HepG2 (cell line): ENCODE data around the gene CCM2L. TPM values are rescaled to one million over a fixed set of nuclear protein-coding genes. Genes with fewer than 3 reads are reported as not detected.

Experiments used
- ATAC-seq: fragments of 200-7000 bp; cut with Tn5 transposase; 3 replicates; pipeline ENCODE4 v1.9.1; 2020; ENCODE audit warnings: mild to moderate bottlenecking, moderate library complexity
- BruUV-seq: library from RNA; stranded (reverse); fragments of 400-500 nt; replicated peaks from 2 replicates; lab custom pipeline; 2021; lab: Mats Ljungman, UMichigan
- CTCF ChIA-PET: fragments of 300-600 bp; formaldehyde crosslinking; extraction: SDS; loops from one replicate; lab custom pipeline; 2021; ENCODE audit warnings: low total read pairs, inconsistent platforms, low intra/inter-chr PET ratio; lab: Yijun Ruan, JAX
- POLR2A ChIA-PET: fragments of 350-600 bp; sonication (Branson Sonifier 250); formaldehyde crosslinking; loops from one replicate; lab custom pipeline; 2020; ENCODE audit warnings: antibody characterized with exemption, inconsistent platforms; lab: Yijun Ruan, JAX
- DNase-seq: peaks from one replicate; pipeline ENCODE4 v3.0.0-alpha.2; 2015; ENCODE audit warnings: low spot score
- FAIRE-seq: peaks from 3 replicates; lab custom pipeline; 2011; peaks lifted over from hg19 to GRCh38; lab: Jason Lieb, UNC
- H2AFZ ChIP-seq: one replicate; pipeline ENCODE4 v1.6.1; 2011; ENCODE audit warnings: low read length, inconsistent platforms
- H3K27ac ChIP-seq: fragments of 300-600 bp; 3 replicates; pipeline ENCODE4 v1.8.0; 2011; ENCODE audit warnings: mixed run types, mild to moderate bottlenecking, mixed read lengths, low read length, inconsistent platforms; ENCODE audit not compliant: insufficient read depth; ENCODE audit errors: extremely low read length
- H3K27me3 ChIP-seq, 2 experiments: fragments of 200-600 bp in 1 of 2; 2 replicates in 1 of 2; 3 replicates in 1 of 2; pipeline versions ENCODE4 v1.6.0 to v1.8.0; 2011; ENCODE audit warnings: low read length in 2 of 2, mild to moderate bottlenecking in 2 of 2, moderate library complexity in 2 of 2, inconsistent platforms in 1 of 2; ENCODE audit not compliant: insufficient read depth in 2 of 2, control insufficient read depth in 1 of 2
- H3K36me3 ChIP-seq, 2 experiments: fragments of 200-600 bp in 1 of 2; replicated peaks in 1 of 2; 2 replicates in 1 of 2; 3 replicates in 1 of 2; pipeline versions ENCODE4 v1.5.1 to v1.8.0; 2011; ENCODE audit warnings: low read length in 2 of 2, inconsistent platforms in 1 of 2; ENCODE audit not compliant: insufficient read depth in 2 of 2, control insufficient read depth in 1 of 2
- H3K4me1 ChIP-seq: 2 replicates; pipeline ENCODE4 v1.5.1; 2012; ENCODE audit warnings: low read length, inconsistent platforms; ENCODE audit not compliant: insufficient read depth
- H3K4me2 ChIP-seq: 2 replicates; pipeline ENCODE4 v1.6.0; 2011; ENCODE audit warnings: low read depth, low read length, inconsistent platforms
- H3K4me3 ChIP-seq, 3 experiments: fragments of 200-600 bp in 1 of 3; sonication (generic), shearing (Covaris generic) in 1 of 3; replicated peaks in 1 of 3; 2 replicates each; pipeline ENCODE4 v1.5.1; 2011 to 2016; ENCODE audit warnings: low read length in 3 of 3, inconsistent platforms in 2 of 3, low read depth in 2 of 3, mild to moderate bottlenecking in 2 of 3, control low read depth in 1 of 3, mixed read lengths in 1 of 3; ENCODE audit not compliant: insufficient read depth in 1 of 3
- H3K79me2 ChIP-seq: one replicate; pipeline ENCODE4 v1.6.1; 2011; ENCODE audit warnings: low read length, inconsistent platforms; ENCODE audit not compliant: insufficient read depth
- H3K9ac ChIP-seq: 2 replicates; pipeline ENCODE4 v1.6.0; 2011; ENCODE audit warnings: mild to moderate bottlenecking, low read depth, low read length, inconsistent platforms; ENCODE audit not compliant: insufficient read depth
- H3K9me3 ChIP-seq: 2 replicates; pipeline ENCODE4 v1.5.1; 2012; ENCODE audit warnings: mild to moderate bottlenecking, low read length
- H4K20me1 ChIP-seq: 2 replicates; pipeline ENCODE4 v1.6.0; 2011; ENCODE audit warnings: inconsistent platforms, mild to moderate bottlenecking, low read length, moderate library complexity; ENCODE audit not compliant: insufficient read depth
- ARID2 ChIP-seq: sonication (generic); formaldehyde crosslinking; IDR thresholded peaks from 2 replicates; pipeline ENCODE4 v1.8.1; 2022; ENCODE audit warnings: mild to moderate bottlenecking, missing genetic modification reagents, borderline replicate concordance
- ELF4 ChIP-seq: sonication (generic); formaldehyde crosslinking; IDR thresholded peaks from 2 replicates; pipeline ENCODE4 v1.5.0; 2020; ENCODE audit warnings: missing genetic modification reagents, mild to moderate bottlenecking, moderate library complexity, borderline replicate concordance
- HIC2 ChIP-seq: sonication (generic); formaldehyde crosslinking; IDR thresholded peaks from 2 replicates; pipeline ENCODE4 v1.9.0; 2022; ENCODE audit warnings: low read depth, missing genetic modification reagents
- ISX ChIP-seq: sonication (generic); formaldehyde crosslinking; conservative IDR thresholded peaks from 2 replicates; pipeline ENCODE4 v1.5.0; 2020; ENCODE audit warnings: missing genetic modification reagents
- MED1 ChIP-seq: sonication (generic); formaldehyde crosslinking; IDR thresholded peaks from 2 replicates; pipeline ENCODE4 v1.4.0; 2020; ENCODE audit warnings: missing genetic modification reagents
- RCOR2 ChIP-seq: IDR thresholded peaks from 2 replicates; pipeline ENCODE4 v1.6.1; 2016; ENCODE audit warnings: missing biosample characterization, missing genetic modification reagents
- RFX1 ChIP-seq: fragments of 450-650 bp; IDR thresholded peaks from 2 replicates; pipeline ENCODE4 v1.6.1; 2017
- SMYD3 ChIP-seq: sonication (generic); formaldehyde crosslinking; IDR thresholded peaks from 2 replicates; pipeline ENCODE4 v1.8.1; 2023; ENCODE audit warnings: mild to moderate bottlenecking, missing genetic modification reagents
- STAG1 ChIP-seq: sonication (generic); formaldehyde crosslinking; IDR thresholded peaks from 2 replicates; pipeline ENCODE4 v1.4.0; 2020; ENCODE audit warnings: missing genetic modification reagents
- ZBTB10 ChIP-seq: sonication (generic); formaldehyde crosslinking; IDR thresholded peaks from 2 replicates; pipeline ENCODE4 v1.4.0; 2020; ENCODE audit warnings: missing genetic modification reagents, borderline replicate concordance
- ZNF33B ChIP-seq: sonication (generic); formaldehyde crosslinking; IDR thresholded peaks from 2 replicates; pipeline ENCODE4 v1.5.1; 2020; ENCODE audit warnings: mild to moderate bottlenecking, missing genetic modification reagents
- WGBS: methylation state at CpG from one replicate; pipeline ENCODE4 v1.1.6; 2017; ENCODE audit warnings: low lambda C conversion rate; 5-methylcytosine and 5-hydroxymethylcytosine counted together
- in situ Hi-C: cut with HindIII; loops from 2 replicates; pipeline ENCODE4 v1.10.0; 2017; ENCODE audit warnings: low pct_unique_long_range_greater_than_20kb; ENCODE audit not compliant: extremely low pct_ligation_motif_present
- intact Hi-C: fragments of 100-400 bp; cut with micrococcal nuclease; formaldehyde crosslinking; loops from one replicate; pipeline ENCODE4 v1.10.0; 2022; ENCODE audit not compliant: unreplicated experiment
- polyA plus RNA-seq, 8 experiments: library from polyadenylated mRNA; depleted of rRNA in 3 of 8; stranded (reverse) in 7 of 8; unstranded in 1 of 8; fragments of >200 nt; fragmentation: Illumina TruSeq in 4 of 8; extraction: Trizol in 4 of 8; gene quantifications; 2 replicates each; pipeline versions ENCODE4 v1.2.1 to v1.2.3, GENCODE V29; 2011 to 2016; ENCODE audit warnings: low read depth in 4 of 8, missing spikeins in 1 of 8, mixed read lengths in 1 of 8; ENCODE audit not compliant: insufficient read depth in 1 of 8
- total RNA-seq, 5 experiments: library from RNA; depleted of rRNA; stranded (reverse); fragments of >200 nt; fragmentation: Illumina TruSeq; extraction: Trizol; gene quantifications; 2 replicates each; pipeline ENCODE4 v1.2.3, GENCODE V29; 2016; ENCODE audit warnings: low read depth in 1 of 5

Gene CCM2L
- total and polyA plus RNA-seq, 2 of the 13 experiments (the other 11 are each of a cell fraction or from before 2014, with no cell fraction given): 0.15 TPM; not detected in 1

GRCh38 chr20:32021091-32021490 is 10.9 kb downstream of the CCM2L start:
- intact Hi-C loops: no loop called here
- peaks cover 12 to 55% of the 10 kb centered on the region in 2 experiments; a peak in 4 of 5 replicates for H3K27me3 ChIP-seq
- no peak for TF ChIP-seq ZBTB10 (CRISPR knock-in tag)
- no peak for TF ChIP-seq ARID2
- TF ChIP-seq ISX (CRISPR knock-in tag): no peak
- TF ChIP-seq RFX1: no peak
- no peak for TF ChIP-seq RCOR2 (CRISPR knock-in tag)
- no peak for TF ChIP-seq MED1 (CRISPR knock-in tag)
- no peak for TF ChIP-seq ZNF33B (CRISPR knock-in tag)
- no peak for TF ChIP-seq ELF4 (CRISPR knock-in tag)
- TF ChIP-seq SMYD3 (CRISPR knock-in tag): no peak
- no peak for TF ChIP-seq HIC2 (CRISPR knock-in tag)
- no peak for TF ChIP-seq STAG1 (CRISPR knock-in tag)
- H3K4me3 ChIP-seq: no peak overlapping the region
- no peak overlapping the region for H3K9ac ChIP-seq
- H3K9me3 ChIP-seq: no peaks in the 10 kb centered on the region
- FAIRE-seq (no peak), ATAC-seq (no peak), DNase-seq (no peak)
- H3K79me2 ChIP-seq: no peaks in the 10 kb centered on the region
- in situ Hi-C loops: no loop called here
- no peaks in the 10 kb centered on the region; the same call in 1 of the 2 replicates for H4K20me1 ChIP-seq
- peaks cover 13% of the 10 kb centered on the region for H3K4me1 ChIP-seq
- H3K27ac ChIP-seq: no peak overlapping the region
- WGBS: 14% methylated on average over 4 of the region's 4 CpGs
- POLR2A ChIA-PET: no interaction called here
- no peak overlapping the region for H3K4me2 ChIP-seq
- CTCF ChIA-PET: no interaction called here
- H2AFZ ChIP-seq: no peak overlapping the region
- no TSS peak for BruUV-seq
- H3K36me3 ChIP-seq: no peaks in the 10 kb centered on the region
